Fibroblast of skin of abdomen (primary cell): Measurements from ENCODE around the gene HAS3.

Experiments
- DNase-seq: peaks from one replicate; pipeline ENCODE4 v3.0.0-alpha.2; 2013

HAS3 gene

GRCh38 chr16:69150146-69150865 lies 44.9 kb downstream of the HAS3 start:
- DNase-seq = peak; percentile 72

GRCh38 chr16:69157196-69157595 lies 51.7 kb downstream of the HAS3 start:
- DNase-seq = no peak

GRCh38 chr16:69160192-69160591 lies 54.7 kb downstream of the HAS3 start:
- no peak for DNase-seq

- DNase-seq = no peak
Measured at GRCh38 chr16:69165584-69165983, 60.1 kb downstream of the HAS3 start.

GRCh38 chr16:69166221-69166833 lies 60.9 kb downstream of the HAS3 start:
- DNase-seq = peak; percentile 42

GRCh38 chr16:69166946-69167930 lies 61.8 kb downstream of the HAS3 start:
- DNase-seq = no peak
